GM20000 (cell line): ENCODE measurements around the gene ZNF407.

Experiments
- DNase-seq: peaks from one replicate; pipeline ENCODE4 v3.0.0; 2012; ENCODE audit warnings: low spot score
- TF ChIP-seq, protein P1 (sequence below): IDR thresholded peaks from 2 replicates; pipeline ENCODE4 v1.5.1; 2012; ENCODE audit warnings: mild to moderate bottlenecking, control low read depth; ENCODE audit errors: extremely low read depth, missing control alignments

The ZNF407 gene

GRCh38 chr18:75087119-75088020, 489.7 kb downstream of the ZNF407 start:
- TF ChIP-seq, protein P1, sequence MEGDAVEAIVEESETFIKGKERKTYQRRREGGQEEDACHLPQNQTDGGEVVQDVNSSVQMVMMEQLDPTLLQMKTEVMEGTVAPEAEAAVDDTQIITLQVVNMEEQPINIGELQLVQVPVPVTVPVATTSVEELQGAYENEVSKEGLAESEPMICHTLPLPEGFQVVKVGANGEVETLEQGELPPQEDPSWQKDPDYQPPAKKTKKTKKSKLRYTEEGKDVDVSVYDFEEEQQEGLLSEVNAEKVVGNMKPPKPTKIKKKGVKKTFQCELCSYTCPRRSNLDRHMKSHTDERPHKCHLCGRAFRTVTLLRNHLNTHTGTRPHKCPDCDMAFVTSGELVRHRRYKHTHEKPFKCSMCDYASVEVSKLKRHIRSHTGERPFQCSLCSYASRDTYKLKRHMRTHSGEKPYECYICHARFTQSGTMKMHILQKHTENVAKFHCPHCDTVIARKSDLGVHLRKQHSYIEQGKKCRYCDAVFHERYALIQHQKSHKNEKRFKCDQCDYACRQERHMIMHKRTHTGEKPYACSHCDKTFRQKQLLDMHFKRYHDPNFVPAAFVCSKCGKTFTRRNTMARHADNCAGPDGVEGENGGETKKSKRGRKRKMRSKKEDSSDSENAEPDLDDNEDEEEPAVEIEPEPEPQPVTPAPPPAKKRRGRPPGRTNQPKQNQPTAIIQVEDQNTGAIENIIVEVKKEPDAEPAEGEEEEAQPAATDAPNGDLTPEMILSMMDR, result no peak
- DNase-seq, result no peak

DNA sequence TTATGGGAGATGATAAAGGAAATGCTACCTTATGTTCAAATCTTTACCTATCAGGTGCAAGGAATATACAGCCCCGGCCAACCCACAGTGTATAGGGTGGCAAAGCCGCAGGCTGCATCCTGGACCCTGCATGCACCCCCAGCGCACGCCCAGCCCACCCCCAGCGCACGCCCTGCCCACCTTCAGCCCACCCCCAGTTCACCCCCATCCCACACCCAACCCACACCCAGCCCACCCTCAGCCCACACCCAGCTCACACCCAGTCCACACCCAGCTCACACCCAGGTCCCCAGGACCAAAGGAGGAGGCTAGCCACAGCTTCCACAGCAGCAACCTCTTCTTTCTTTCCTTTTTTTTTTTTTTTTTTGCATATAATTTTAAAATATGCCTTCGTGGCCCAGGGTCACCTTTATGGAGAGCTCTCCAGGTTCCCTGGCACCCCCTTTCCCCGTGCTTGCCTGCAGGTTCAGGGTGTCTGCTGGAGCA, 490.4 kb downstream of the ZNF407 start:
- no peak for DNase-seq
- TF ChIP-seq, protein P1, result no peak

DNA sequence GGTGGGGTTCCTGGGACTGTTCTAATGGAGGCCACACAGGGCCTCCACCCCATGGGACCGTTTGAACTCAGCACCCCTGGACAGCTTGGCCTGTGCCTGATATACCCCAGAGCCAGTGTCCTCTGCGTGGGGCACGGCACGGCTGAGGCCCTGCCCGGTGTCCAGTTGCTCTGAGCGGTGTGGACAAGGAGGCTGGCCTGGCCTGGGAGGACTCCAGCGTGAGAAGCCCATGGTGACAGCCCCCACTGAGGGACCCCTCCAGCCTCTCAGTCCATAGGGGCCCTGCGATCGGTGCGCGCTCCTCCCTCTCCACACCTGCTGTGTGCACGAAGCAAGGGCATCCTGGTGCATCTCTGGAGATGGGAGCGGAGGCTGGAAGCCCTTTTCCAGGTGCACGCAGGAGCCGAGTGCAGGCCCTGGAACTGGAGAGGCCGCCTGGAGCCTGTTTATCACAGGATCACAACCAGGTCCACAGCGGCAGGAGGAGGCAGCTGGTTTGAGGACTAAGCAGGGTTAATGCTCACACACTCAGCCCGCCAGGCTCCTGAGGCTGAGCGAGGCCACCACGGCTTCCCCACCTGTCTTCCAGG, 491.0 kb downstream of the ZNF407 start:
- TF ChIP-seq, protein P1, result no peak

DNA sequence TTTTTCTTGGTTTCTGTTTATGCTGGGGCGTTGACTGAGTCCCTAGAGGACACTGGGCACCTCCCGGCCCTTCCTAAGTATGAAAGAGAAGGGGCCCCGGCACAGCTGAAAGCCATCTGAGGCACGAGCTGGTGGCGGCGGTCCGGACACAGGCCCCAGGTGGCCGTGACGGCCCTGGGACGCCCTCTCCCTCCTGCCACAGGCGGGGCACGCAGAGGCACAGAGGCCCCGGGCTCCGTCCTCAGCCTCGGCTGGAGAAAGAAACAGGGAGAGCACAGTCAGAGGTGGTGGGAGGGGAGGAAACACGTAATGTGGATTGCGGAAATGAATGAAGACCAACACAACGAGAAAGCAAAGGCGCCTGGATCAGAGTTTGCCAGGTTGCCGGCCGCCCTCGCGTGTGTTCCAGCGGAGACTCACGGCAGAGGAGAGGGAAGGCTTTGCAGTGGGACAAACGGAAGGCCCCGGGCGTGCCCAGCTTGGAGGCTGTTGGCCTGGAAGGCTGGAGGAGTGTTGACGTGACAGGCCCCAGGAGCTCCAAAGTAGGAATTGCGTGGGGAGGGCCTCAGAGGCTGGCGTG, 492.2 kb downstream of the ZNF407 start:
- TF ChIP-seq, protein P1, result no peak
- no peak for DNase-seq

More for the DNA sequence above, 491.0 kb downstream of the ZNF407 start:
- no peak for DNase-seq

- DNase-seq, result no peak
- TF ChIP-seq, protein P1, result no peak
Measured at GRCh38 chr18:75090336-75090735, 492.7 kb downstream of the ZNF407 start.

GRCh38 chr18:75097491-75098225, 500.0 kb downstream of the ZNF407 start:
- no peak for DNase-seq
- TF ChIP-seq, protein P1, result no peak
